IMR-90 (cell line): ENCODE measurements around the gene PASD1.

Experiments used
- BHLHE40 ChIP-seq: fragments of 150-350 bp; IDR thresholded peaks from 2 replicates; pipeline ENCODE4 v1.6.1; 2016; ENCODE audit warnings: mild to moderate bottlenecking, low read depth, low read length
- CEBPB ChIP-seq: IDR thresholded peaks from 2 replicates; pipeline ENCODE4 v1.6.1; 2012; ENCODE audit warnings: low read depth, low read length, improper control_type of control experiment
- CHD1 ChIP-seq: IDR thresholded peaks from 2 replicates; pipeline ENCODE4 v1.6.1; 2012; ENCODE audit warnings: low read depth, low read length, improper control_type of control experiment
- FOS ChIP-seq: fragments of 150-350 bp; IDR thresholded peaks from 2 replicates; pipeline ENCODE4 v1.6.1; 2016; ENCODE audit warnings: low read depth, low read length
- MAFK ChIP-seq: IDR thresholded peaks from 2 replicates; pipeline ENCODE4 v1.6.1; 2012; ENCODE audit warnings: low read depth, low read length, improper control_type of control experiment
- MXI1 ChIP-seq: IDR thresholded peaks from 2 replicates; pipeline ENCODE4 v1.6.1; 2012; ENCODE audit warnings: low read depth, mild to moderate bottlenecking, low read length, moderate library complexity, borderline replicate concordance
- POLR2A ChIP-seq: IDR thresholded peaks from 2 replicates; pipeline ENCODE4 v1.6.1; 2012; ENCODE audit warnings: mild to moderate bottlenecking, low read depth, low read length
- RAD21 ChIP-seq: IDR thresholded peaks from 2 replicates; pipeline ENCODE4 v1.6.1; 2012; ENCODE audit warnings: low read length, improper control_type of control experiment
- RCOR1 ChIP-seq: IDR thresholded peaks from 2 replicates; pipeline ENCODE4 v1.6.1; 2012; ENCODE audit warnings: mild to moderate bottlenecking, low read length, improper control_type of control experiment; ENCODE audit not compliant: insufficient replicate concordance
- SMC3 ChIP-seq: fragments of 150-350 bp; IDR thresholded peaks from 2 replicates; pipeline ENCODE4 v1.6.1; 2016; ENCODE audit warnings: low read depth, mild to moderate bottlenecking, antibody characterized with exemption, low read length, moderate library complexity
- TF ChIP-seq, protein P1 (sequence below): conservative IDR thresholded peaks from 2 replicates; pipeline ENCODE4 v1.5.1; 2012; ENCODE audit warnings: mild to moderate bottlenecking, low read depth, low read length, improper control_type of control experiment
- TF ChIP-seq, protein P2 (sequence below): fragments of 150-350 bp; IDR thresholded peaks from 2 replicates; pipeline ENCODE4 v1.6.1; 2017; ENCODE audit warnings: mild to moderate bottlenecking, antibody characterized with exemption, low read length, low read depth
- TF ChIP-seq, protein P3 (sequence below): fragments of 150-350 bp; IDR thresholded peaks from 2 replicates; pipeline ENCODE4 v1.6.1; 2016; ENCODE audit warnings: low read depth, mild to moderate bottlenecking, low read length, moderate library complexity, borderline replicate concordance

DNA sequence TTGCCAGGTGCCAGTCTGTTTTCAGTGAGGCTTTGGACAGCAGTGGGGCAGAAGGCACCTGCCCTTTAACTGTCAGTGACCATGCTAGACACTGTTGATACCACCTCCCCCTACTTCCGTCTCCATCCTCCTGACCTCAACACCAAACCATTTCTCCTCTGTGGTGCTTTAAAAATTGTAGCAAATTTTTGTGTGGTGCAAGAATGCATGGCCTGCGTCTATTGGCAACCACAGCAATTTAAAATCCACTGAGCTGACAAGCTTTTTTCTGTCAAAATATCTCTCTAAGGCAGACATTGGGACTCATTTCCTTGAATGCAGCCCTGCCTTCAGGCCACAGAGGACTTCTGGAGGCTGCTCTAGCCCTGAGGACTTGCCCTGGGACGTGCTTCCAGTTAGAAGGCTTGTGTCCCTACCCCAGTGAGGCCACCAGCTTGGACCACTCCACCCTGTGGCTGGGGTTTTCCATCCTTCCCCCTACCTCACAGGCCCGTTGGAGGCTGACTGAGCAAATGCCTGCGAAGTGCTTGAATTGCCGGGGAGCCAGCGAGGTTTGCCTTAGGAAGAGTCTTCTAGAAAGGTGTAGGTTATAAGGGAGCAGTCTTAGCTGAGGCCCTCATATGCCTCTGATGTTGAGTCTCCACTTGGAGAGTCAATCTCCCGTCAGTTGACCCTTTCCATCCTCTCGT lies 138.7 kb downstream of the PASD1 start:
- TF ChIP-seq SMC3 (no peak), CEBPB (no peak), CHD1 (no peak), BHLHE40 (no peak), MAFK (no peak), MXI1 (no peak), POLR2A (no peak), FOS (no peak), RCOR1 (no peak), RAD21 (no peak)
- TF ChIP-seq, protein P1, sequence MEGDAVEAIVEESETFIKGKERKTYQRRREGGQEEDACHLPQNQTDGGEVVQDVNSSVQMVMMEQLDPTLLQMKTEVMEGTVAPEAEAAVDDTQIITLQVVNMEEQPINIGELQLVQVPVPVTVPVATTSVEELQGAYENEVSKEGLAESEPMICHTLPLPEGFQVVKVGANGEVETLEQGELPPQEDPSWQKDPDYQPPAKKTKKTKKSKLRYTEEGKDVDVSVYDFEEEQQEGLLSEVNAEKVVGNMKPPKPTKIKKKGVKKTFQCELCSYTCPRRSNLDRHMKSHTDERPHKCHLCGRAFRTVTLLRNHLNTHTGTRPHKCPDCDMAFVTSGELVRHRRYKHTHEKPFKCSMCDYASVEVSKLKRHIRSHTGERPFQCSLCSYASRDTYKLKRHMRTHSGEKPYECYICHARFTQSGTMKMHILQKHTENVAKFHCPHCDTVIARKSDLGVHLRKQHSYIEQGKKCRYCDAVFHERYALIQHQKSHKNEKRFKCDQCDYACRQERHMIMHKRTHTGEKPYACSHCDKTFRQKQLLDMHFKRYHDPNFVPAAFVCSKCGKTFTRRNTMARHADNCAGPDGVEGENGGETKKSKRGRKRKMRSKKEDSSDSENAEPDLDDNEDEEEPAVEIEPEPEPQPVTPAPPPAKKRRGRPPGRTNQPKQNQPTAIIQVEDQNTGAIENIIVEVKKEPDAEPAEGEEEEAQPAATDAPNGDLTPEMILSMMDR: no peak
- TF ChIP-seq, protein P2, sequence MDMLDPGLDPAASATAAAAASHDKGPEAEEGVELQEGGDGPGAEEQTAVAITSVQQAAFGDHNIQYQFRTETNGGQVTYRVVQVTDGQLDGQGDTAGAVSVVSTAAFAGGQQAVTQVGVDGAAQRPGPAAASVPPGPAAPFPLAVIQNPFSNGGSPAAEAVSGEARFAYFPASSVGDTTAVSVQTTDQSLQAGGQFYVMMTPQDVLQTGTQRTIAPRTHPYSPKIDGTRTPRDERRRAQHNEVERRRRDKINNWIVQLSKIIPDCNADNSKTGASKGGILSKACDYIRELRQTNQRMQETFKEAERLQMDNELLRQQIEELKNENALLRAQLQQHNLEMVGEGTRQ: no peak
- TF ChIP-seq, protein P3, sequence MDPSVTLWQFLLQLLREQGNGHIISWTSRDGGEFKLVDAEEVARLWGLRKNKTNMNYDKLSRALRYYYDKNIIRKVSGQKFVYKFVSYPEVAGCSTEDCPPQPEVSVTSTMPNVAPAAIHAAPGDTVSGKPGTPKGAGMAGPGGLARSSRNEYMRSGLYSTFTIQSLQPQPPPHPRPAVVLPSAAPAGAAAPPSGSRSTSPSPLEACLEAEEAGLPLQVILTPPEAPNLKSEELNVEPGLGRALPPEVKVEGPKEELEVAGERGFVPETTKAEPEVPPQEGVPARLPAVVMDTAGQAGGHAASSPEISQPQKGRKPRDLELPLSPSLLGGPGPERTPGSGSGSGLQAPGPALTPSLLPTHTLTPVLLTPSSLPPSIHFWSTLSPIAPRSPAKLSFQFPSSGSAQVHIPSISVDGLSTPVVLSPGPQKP: no peak
